Astrocyte of the cerebellum (primary cell): ENCODE measurements around the gene ATP2B3.

ENCODE experiments used
- DNase-seq: peaks from one replicate; pipeline ENCODE4 v3.0.0-alpha.2; 2011; ENCODE audit warnings: low read depth
- H3K4me3 ChIP-seq: 2 replicates; pipeline ENCODE4 v1.5.1; 2011; ENCODE audit warnings: mild to moderate bottlenecking, low read depth, low read length, moderate library complexity
- in situ Hi-C: cut with HindIII; loops from 2 replicates; pipeline ENCODE4 v1.10.0; 2017; ENCODE audit warnings: low sequenced_read_pairs
- TF ChIP-seq, protein P1 (sequence below): IDR thresholded peaks from 2 replicates; pipeline ENCODE4 v1.5.1; 2012; ENCODE audit warnings: low read length, low read depth, moderate library complexity, mild to moderate bottlenecking; ENCODE audit errors: missing control alignments

Gene ATP2B3

DNA sequence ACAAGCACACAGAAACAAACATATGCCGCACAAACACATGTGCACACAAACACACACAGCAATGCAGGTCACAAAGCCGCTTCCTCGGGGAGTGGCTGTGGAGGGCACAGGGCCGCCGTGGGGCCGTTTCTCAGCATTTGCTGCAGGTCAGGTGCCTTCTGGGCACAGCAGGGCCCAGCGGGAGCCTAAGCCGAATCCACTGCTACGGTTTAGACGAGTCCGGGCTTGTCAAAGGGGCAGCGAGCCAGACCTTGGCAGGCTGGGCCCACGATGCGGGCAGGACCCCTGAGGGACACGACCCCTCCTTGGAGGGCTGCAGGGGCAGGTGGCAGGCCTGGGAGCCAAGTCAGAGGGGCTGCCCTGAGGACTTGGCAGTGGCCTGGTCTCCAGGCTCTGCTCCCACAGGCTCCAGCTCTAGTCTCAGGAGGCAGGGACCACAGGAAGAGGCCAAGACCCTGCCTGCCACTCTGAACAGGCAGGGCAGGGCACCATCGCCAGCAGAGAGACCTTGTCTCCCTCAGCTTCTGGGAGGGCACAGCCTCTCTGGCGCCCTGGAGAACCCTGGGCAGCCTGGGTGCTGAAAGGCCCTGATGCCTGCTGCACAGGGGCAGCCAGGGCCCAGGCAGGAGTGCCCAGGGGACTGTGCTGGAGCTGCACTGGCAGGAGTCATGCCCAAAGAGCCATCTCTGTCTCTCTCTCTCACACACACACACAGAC is 5.5 kb upstream of the ATP2B3 start:
- DNase-seq, result no peak
- H3K4me3 ChIP-seq, result no peak overlapping the region
- in situ Hi-C loops, result no loop called here
- TF ChIP-seq, protein P1, sequence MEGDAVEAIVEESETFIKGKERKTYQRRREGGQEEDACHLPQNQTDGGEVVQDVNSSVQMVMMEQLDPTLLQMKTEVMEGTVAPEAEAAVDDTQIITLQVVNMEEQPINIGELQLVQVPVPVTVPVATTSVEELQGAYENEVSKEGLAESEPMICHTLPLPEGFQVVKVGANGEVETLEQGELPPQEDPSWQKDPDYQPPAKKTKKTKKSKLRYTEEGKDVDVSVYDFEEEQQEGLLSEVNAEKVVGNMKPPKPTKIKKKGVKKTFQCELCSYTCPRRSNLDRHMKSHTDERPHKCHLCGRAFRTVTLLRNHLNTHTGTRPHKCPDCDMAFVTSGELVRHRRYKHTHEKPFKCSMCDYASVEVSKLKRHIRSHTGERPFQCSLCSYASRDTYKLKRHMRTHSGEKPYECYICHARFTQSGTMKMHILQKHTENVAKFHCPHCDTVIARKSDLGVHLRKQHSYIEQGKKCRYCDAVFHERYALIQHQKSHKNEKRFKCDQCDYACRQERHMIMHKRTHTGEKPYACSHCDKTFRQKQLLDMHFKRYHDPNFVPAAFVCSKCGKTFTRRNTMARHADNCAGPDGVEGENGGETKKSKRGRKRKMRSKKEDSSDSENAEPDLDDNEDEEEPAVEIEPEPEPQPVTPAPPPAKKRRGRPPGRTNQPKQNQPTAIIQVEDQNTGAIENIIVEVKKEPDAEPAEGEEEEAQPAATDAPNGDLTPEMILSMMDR, result no peak

DNA sequence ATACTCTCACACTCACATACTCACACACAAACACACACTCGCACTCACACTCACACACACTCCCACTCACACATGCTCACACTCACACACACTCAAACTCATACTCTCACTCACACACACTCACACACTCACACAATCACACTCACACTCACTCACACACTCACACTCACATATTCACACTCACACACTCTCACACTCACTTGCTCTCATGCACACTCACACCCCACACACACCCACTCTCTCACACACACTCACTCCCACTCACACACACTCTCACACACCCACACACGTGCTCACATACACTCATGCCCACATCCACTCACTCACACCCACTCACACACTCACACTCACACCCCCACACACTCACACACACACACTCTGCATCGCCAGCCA is 4.9 kb upstream of the ATP2B3 start:
- in situ Hi-C loops, result no loop called here
- H3K4me3 ChIP-seq, result no peak overlapping the region
- no peak for DNase-seq
- TF ChIP-seq, protein P1, result no peak

DNA sequence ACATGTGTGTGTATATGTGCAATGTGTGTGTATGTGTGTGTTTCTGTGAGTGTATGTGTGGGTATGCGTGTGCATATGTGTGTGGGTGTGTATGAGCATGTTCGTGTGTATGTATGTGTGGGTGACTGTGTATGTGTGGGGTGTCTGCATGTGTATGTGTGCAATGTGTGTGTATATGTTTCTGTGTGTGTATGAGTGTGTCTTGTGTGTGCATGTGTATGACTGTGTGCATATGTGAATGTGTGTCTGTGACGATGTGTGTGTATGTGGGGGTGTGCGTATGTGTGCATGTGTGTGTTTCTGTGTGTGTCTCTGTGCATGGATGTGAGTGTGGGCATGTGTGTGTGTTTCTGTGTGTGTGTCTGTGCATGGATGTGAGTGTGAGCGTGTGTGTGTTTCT is 4.2 kb upstream of the ATP2B3 start:
- in situ Hi-C loops, result no loop called here
- no peak overlapping the region for H3K4me3 ChIP-seq
- DNase-seq, result no peak
- TF ChIP-seq, protein P1, result no peak

DNA sequence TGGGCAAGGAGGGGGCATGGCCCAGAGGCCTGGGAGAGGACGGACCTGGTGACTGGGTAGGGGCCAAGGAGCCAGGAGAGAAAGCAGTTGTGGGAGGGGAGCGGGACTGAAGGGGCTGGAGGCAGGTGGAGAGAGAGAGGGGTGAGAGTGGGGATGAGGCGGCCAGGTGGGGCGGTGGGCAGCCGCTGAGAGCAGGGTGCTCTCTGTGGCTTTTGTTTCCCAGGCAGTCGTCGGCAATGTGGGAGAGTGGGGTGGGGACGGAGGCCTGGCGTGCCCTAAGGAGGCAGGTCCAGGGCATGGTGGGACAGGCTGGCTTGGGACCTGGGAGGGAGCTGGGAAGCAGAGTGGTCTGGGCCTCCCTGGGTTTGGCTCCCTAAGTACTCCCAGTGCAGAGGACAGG is 3.2 kb upstream of the ATP2B3 start:
- no peak for DNase-seq
- TF ChIP-seq, protein P1, result no peak
- in situ Hi-C loops, result no loop called here
- H3K4me3 ChIP-seq, result no peak overlapping the region

DNA sequence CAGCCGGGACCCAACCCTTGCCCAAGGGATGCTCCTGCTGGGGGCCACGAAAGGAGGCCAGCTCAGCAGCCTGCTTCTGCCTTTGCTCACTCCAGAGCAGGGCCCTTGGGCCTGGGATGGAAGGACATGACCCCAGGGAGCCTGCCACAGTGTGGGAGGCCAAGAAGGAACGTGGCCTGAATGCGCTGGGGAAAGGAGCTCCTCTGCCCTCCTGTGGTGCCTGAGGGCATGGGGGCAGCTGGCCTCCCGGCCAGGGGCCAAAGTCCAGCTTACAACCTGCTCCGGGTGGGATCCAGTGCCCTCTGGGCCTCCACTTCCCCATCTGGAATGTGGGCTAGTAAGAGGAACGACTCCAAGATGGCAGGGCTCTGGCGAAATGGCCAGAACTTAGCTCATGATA is 2.0 kb upstream of the ATP2B3 start:
- no peak overlapping the region for H3K4me3 ChIP-seq
- DNase-seq, result no peak
- in situ Hi-C loops, result no loop called here
- TF ChIP-seq, protein P1, result no peak

DNA sequence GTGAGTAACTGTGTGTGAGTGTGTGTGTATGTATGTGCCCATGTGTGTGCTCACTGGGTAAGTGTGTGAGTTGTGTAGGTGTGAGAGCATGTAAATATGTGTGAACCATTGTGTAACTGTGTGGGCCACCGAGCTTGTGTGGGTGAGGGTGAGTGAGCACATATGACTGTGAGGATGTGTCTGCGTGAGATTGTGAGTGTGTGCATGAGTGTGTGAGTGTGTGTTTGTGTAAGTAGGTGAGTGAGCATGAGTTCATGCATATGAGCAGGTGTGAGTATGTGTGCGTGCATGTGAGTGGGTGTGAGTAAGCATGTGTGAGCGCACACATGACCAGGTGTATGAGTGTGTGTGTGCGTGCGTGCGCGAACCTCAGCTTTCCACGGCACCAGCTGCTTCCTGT is 1.4 kb upstream of the ATP2B3 start:
- in situ Hi-C loops, result no loop called here
- DNase-seq, result no peak
- TF ChIP-seq, protein P1, result no peak
- H3K4me3 ChIP-seq, result no peak overlapping the region
